ENCODE data around the gene CMA1.

- no peak for TF ChIP-seq CTCF (IDR thresholded peaks at IDR 0.05; ENCODE audit: poor library complexity, severe bottlenecking)
- TF ChIP-seq EP300 (conservative IDR thresholded peaks at IDR 0.05; ENCODE audit: poor library complexity, severe bottlenecking) = no peak
- no peak for TF ChIP-seq SMC3 (conservative IDR thresholded peaks at IDR 0.05; ENCODE audit: poor library complexity)
- no peak for TF ChIP-seq EZH2 (IDR thresholded peaks at IDR 0.05; ENCODE audit: borderline replicate concordance, insufficient read depth, low read length, poor library complexity, severe bottlenecking)
- TF ChIP-seq MXI1 (conservative IDR thresholded peaks at IDR 0.05; ENCODE audit: poor library complexity, severe bottlenecking) = no peak
- no peak for TF ChIP-seq POLR2AphosphoS5 (IDR thresholded peaks at IDR 0.05)
- no peak for TF ChIP-seq TAF1 (IDR thresholded peaks at IDR 0.05; ENCODE audit: low read depth)
Observed at GRCh38 chr14:24513009-24513408, 4.9 kb upstream of the CMA1 start.

Measured in neural cell (in vitro differentiated cells).